ENCODE results near the gene ELL.

ELL gene

DNA sequence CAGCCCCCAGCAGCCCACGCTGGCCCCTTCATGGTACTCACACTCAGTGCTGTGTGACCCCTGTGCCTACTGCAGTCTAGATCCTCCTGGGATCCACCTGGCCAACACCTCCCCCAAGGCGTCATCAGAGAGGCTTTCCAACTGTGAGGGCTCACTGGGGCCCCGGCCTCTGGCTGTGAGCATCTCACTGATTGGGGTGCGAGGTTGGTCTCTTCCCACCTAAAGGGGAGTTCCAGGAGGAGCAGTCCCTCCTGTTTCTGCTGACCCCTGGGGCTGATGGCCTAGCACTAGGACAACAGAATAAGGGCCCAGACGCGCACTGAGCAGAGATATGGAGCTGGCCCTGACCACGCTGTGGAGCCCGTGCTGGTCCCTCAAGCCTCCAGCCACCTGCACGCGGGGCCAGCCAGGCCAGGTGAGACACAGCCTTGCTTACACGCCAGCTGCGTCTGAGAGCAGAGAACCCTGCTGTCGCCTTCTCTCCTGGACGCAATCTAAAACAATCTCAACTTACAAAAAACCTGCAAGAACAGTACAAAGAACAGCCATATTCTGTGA, 32.2 kb downstream of the ELL start:
- H3K4me3 ChIP-seq (ENCODE audit: insufficient read depth in 1 of 2, low read depth in 1 of 2, low read length in 2 of 2) = no peak overlapping the region
- no peak overlapping the region for H3K9ac ChIP-seq (ENCODE audit: low read length)
- H3K23ac ChIP-seq (ENCODE audit: low read length in 2 of 2) = no peak overlapping the region
- H3K14ac ChIP-seq (ENCODE audit: low read length in 2 of 2) = no peak overlapping the region
- no peak overlapping the region for H3K27ac ChIP-seq (ENCODE audit: low read length, poor library complexity, severe bottlenecking)
- H3K4ac ChIP-seq (ENCODE audit: low read depth in 1 of 2, low read length in 2 of 2) = peak overlapping the region in 1 of 2 experiments; percentile 24
- H3K18ac ChIP-seq (ENCODE audit: low read depth in 1 of 2, low read length in 2 of 2) = no peak overlapping the region
- no peaks in the 10 kb centered on the region for H3K9me3 ChIP-seq (ENCODE audit: control insufficient read depth, low read length)
- peaks cover 54% of the 10 kb centered on the region for H3K79me1 ChIP-seq (replicated peaks; ENCODE audit: low read length, poor library complexity, severe bottlenecking)
- WGBS = 93% methylated on average over 14 of the region's 14 CpGs
- no peak overlapping the region for H2BK15ac ChIP-seq (ENCODE audit: low read depth, poor library complexity, severe bottlenecking)
- H3K27me3 ChIP-seq (ENCODE audit: control insufficient read depth in 1 of 2, insufficient read depth in 1 of 2, low read length in 2 of 2) = no peaks in the 10 kb centered on the region
- H2AFZ ChIP-seq (ENCODE audit: low read depth, low read length) = no peak overlapping the region
- H2BK12ac ChIP-seq (ENCODE audit: low read length in 2 of 2) = no peak overlapping the region
- no peak overlapping the region for H2BK120ac ChIP-seq (ENCODE audit: low read depth, low read length)
- no peak overlapping the region for H4K91ac ChIP-seq (ENCODE audit: low read length)
- peaks cover 0 to 26% of the 10 kb centered on the region in 2 experiments for H3K36me3 ChIP-seq (ENCODE audit: control insufficient read depth in 1 of 2, insufficient read depth in 2 of 2, low read depth in 1 of 2, low read length in 2 of 2)
- no peak overlapping the region for H4K8ac ChIP-seq (ENCODE audit: low read length)
- H2BK5ac ChIP-seq (ENCODE audit: low read depth, low read length, poor library complexity, severe bottlenecking) = no peak overlapping the region
- DNase-seq = no peak
- peaks cover 51% of the 10 kb centered on the region for H3K4me1 ChIP-seq (ENCODE audit: control insufficient read depth, insufficient read depth, low read depth, low read length)
- H3K4me2 ChIP-seq (ENCODE audit: low read length, poor library complexity, severe bottlenecking) = no peak overlapping the region
- H2AK5ac ChIP-seq (ENCODE audit: low read length, severe bottlenecking) = no peak overlapping the region

DNA sequence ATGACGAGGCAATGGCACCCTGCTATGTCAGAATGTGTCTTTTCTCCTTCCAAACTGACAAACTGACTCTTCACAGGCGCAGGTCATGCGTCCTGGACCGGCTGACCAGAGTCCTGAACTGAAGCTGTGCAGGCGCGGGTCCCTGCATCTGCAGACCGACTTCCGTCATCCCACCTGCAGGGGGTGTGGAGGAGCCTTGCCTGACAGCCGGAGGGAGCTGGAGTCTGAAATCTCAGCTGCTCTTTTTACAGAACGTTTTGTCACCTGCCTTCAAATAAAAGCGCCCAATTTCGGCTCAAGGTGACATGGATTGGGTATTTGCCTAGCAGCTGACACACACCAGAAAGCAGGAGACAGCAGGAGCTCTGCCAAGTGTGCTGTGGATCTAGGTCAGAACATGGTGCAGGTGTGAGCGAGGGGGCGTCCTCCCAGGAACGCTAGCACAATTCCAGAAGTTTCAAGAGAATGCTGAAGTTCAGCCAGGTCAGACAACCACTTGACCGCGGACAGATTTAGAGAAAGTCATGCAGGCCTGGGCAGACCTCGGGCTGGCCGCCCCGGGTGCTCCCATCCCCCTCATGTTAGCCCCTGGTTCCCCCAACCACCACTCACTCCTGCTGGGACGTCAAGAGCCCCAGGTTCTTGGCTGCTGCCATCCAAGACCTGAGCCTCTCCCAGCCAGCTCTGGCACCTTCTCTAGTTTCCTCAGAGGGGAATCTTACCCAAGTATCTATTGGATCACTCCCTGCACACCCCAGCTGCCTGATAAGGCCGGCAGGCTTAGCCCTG, 32.8 kb downstream of the ELL start:
- Histone ChIP-seq H3K4me1 (ENCODE audit: control insufficient read depth, insufficient read depth, low read depth, low read length) (peaks cover 48% of the 10 kb centered on the region), H4K91ac (ENCODE audit: low read length) (no peak overlapping the region), H2AK5ac (ENCODE audit: low read length, severe bottlenecking) (no peak overlapping the region), H3K4me3 (ENCODE audit: insufficient read depth in 1 of 2, low read depth in 1 of 2, low read length in 2 of 2) (no peak overlapping the region), H2BK12ac (ENCODE audit: low read length in 2 of 2) (no peak overlapping the region), H2BK15ac (ENCODE audit: low read depth, poor library complexity, severe bottlenecking) (no peak overlapping the region), H3K79me1 (replicated peaks; ENCODE audit: low read length, poor library complexity, severe bottlenecking) (peaks cover 51% of the 10 kb centered on the region), H3K27me3 (ENCODE audit: control insufficient read depth in 1 of 2, insufficient read depth in 1 of 2, low read length in 2 of 2) (no peaks in the 10 kb centered on the region), H2AFZ (ENCODE audit: low read depth, low read length) (no peak overlapping the region), H3K9me3 (ENCODE audit: control insufficient read depth, low read length) (no peaks in the 10 kb centered on the region), H3K4me2 (ENCODE audit: low read length, poor library complexity, severe bottlenecking) (no peak overlapping the region), H3K18ac (ENCODE audit: low read depth in 1 of 2, low read length in 2 of 2) (no peak overlapping the region), H2BK120ac (ENCODE audit: low read depth, low read length) (no peak overlapping the region), H3K36me3 (ENCODE audit: control insufficient read depth in 1 of 2, insufficient read depth in 2 of 2, low read depth in 1 of 2, low read length in 2 of 2) (peaks cover 0 to 26% of the 10 kb centered on the region in 2 experiments), H3K9ac (ENCODE audit: low read length) (no peak overlapping the region), H3K4ac (ENCODE audit: low read depth in 1 of 2, low read length in 2 of 2) (no peak overlapping the region), H3K14ac (ENCODE audit: low read length in 2 of 2) (no peak overlapping the region), H4K8ac (ENCODE audit: low read length) (no peak overlapping the region), H3K23ac (ENCODE audit: low read length in 2 of 2) (no peak overlapping the region), H2BK5ac (ENCODE audit: low read depth, low read length, poor library complexity, severe bottlenecking) (no peak overlapping the region), H3K27ac (ENCODE audit: low read length, poor library complexity, severe bottlenecking) (no peak overlapping the region)
- WGBS = 64% methylated on average over 22 of the region's 22 CpGs
- peak; percentile 48 for DNase-seq

DNA sequence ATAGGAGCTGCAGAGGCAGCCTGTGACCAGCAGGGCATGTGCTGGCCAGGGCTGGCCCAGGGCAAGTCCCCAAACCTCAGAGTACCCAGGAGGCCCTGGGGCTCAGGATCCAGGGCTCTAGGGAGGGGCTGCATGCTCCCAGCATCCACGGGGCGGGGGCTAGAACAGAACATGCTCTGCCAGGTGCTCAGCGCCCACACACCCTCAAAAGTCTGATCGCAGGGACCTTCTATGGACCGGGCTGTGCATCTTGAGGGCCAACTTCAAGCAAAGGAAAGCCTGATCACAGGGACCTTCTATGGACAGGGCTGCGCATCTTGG, 33.5 kb downstream of the ELL start:
- WGBS = 97% methylated on average over 6 of the region's 6 CpGs
- no peak overlapping the region for H3K27ac ChIP-seq (ENCODE audit: low read length, poor library complexity, severe bottlenecking)

DNA sequence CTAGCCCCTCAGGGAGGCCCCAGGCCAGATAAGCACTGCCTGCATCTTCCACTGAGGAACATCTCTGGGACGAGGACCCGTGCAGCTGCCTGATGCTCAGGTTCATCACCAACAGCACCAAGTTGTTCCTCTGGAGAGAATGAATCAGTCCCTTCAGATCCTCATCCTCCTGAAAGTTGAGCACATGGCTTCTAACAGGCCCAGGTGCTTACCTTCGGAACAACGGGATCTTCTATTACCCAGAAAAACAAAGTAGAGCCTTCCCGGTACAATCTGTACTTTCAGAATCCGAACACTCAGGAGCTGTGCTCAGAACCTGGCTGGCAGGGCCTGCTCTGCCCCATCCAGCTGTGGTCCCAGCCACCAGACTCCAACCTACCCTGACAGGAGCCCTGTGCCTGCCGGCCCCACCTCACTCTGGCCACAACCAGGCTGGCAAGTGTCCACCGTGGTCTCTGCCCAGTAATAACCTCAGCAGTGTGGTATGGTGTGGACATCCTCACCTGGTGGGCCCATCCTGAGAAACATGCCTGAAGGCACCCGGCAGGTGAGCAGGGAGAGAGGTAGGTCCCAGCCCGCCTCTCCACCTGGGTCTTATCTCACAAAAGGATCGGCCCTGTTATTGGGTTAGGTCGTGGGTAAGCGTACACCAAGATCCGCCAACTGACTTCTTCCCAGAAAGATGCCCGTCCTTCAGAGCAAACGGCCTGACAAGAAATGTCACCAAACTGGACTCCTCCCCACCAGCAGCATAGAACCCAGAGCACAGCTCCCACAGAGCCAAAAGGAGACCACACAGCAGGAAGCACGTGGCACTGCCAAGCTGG, 34.1 kb downstream of the ELL start:
- no peak overlapping the region for H2BK120ac ChIP-seq (ENCODE audit: low read depth, low read length)
- no peaks in the 10 kb centered on the region for H3K9me3 ChIP-seq (ENCODE audit: control insufficient read depth, low read length)
- peaks cover 54% of the 10 kb centered on the region for H3K4me1 ChIP-seq (ENCODE audit: control insufficient read depth, insufficient read depth, low read depth, low read length)
- H3K27ac ChIP-seq (ENCODE audit: low read length, poor library complexity, severe bottlenecking) = no peak overlapping the region
- peak overlapping the region; percentile 19 for H4K8ac ChIP-seq (ENCODE audit: low read length)
- H3K79me1 ChIP-seq (replicated peaks; ENCODE audit: low read length, poor library complexity, severe bottlenecking) = peaks cover 50% of the 10 kb centered on the region
- no peak overlapping the region for H3K4ac ChIP-seq (ENCODE audit: low read depth in 1 of 2, low read length in 2 of 2)
- peak overlapping the region; percentile 17 for H2BK15ac ChIP-seq (ENCODE audit: low read depth, poor library complexity, severe bottlenecking)
- no peak overlapping the region for H3K4me2 ChIP-seq (ENCODE audit: low read length, poor library complexity, severe bottlenecking)
- peaks cover 0 to 20% of the 10 kb centered on the region in 2 experiments for H3K36me3 ChIP-seq (ENCODE audit: control insufficient read depth in 1 of 2, insufficient read depth in 2 of 2, low read depth in 1 of 2, low read length in 2 of 2)
- H2BK12ac ChIP-seq (ENCODE audit: low read length in 2 of 2) = no peak overlapping the region
- no peak overlapping the region for H2AK5ac ChIP-seq (ENCODE audit: low read length, severe bottlenecking)
- H3K18ac ChIP-seq (ENCODE audit: low read depth in 1 of 2, low read length in 2 of 2) = no peak overlapping the region
- H4K91ac ChIP-seq (ENCODE audit: low read length) = peak overlapping the region; percentile 6
- no peak overlapping the region for H3K23ac ChIP-seq (ENCODE audit: low read length in 2 of 2)
- no peak for DNase-seq
- WGBS = 95% methylated on average over 17 of the region's 17 CpGs
- H2AFZ ChIP-seq (ENCODE audit: low read depth, low read length) = no peak overlapping the region
- H3K14ac ChIP-seq (ENCODE audit: low read length in 2 of 2) = no peak overlapping the region
- H2BK5ac ChIP-seq (ENCODE audit: low read depth, low read length, poor library complexity, severe bottlenecking) = no peak overlapping the region
- no peak overlapping the region for H3K9ac ChIP-seq (ENCODE audit: low read length)
- no peaks in the 10 kb centered on the region for H3K27me3 ChIP-seq (ENCODE audit: control insufficient read depth in 1 of 2, insufficient read depth in 1 of 2, low read length in 2 of 2)
- no peak overlapping the region for H3K4me3 ChIP-seq (ENCODE audit: insufficient read depth in 1 of 2, low read depth in 1 of 2, low read length in 2 of 2)

More for the DNA sequence above, 33.5 kb downstream of the ELL start:
- no peak overlapping the region for H4K8ac ChIP-seq (ENCODE audit: low read length)
- H3K9ac ChIP-seq (ENCODE audit: low read length) = no peak overlapping the region
- H3K79me1 ChIP-seq (replicated peaks; ENCODE audit: low read length, poor library complexity, severe bottlenecking) = peaks cover 50% of the 10 kb centered on the region
- no peak overlapping the region for H3K4me2 ChIP-seq (ENCODE audit: low read length, poor library complexity, severe bottlenecking)
- H3K9me3 ChIP-seq (ENCODE audit: control insufficient read depth, low read length) = no peaks in the 10 kb centered on the region
- no peak overlapping the region for H2BK15ac ChIP-seq (ENCODE audit: low read depth, poor library complexity, severe bottlenecking)
- H3K27me3 ChIP-seq (ENCODE audit: control insufficient read depth in 1 of 2, insufficient read depth in 1 of 2, low read length in 2 of 2) = no peaks in the 10 kb centered on the region
- H2BK12ac ChIP-seq (ENCODE audit: low read length in 2 of 2) = no peak overlapping the region
- no peak overlapping the region for H4K91ac ChIP-seq (ENCODE audit: low read length)
- H3K4me1 ChIP-seq (ENCODE audit: control insufficient read depth, insufficient read depth, low read depth, low read length) = peaks cover 49% of the 10 kb centered on the region
- H3K36me3 ChIP-seq (ENCODE audit: control insufficient read depth in 1 of 2, insufficient read depth in 2 of 2, low read depth in 1 of 2, low read length in 2 of 2) = peaks cover 0 to 23% of the 10 kb centered on the region in 2 experiments
- no peak overlapping the region for H3K23ac ChIP-seq (ENCODE audit: low read length in 2 of 2)
- DNase-seq = no peak
- H2BK120ac ChIP-seq (ENCODE audit: low read depth, low read length) = no peak overlapping the region
- H3K14ac ChIP-seq (ENCODE audit: low read length in 2 of 2) = no peak overlapping the region
- H3K4me3 ChIP-seq (ENCODE audit: insufficient read depth in 1 of 2, low read depth in 1 of 2, low read length in 2 of 2) = no peak overlapping the region
- no peak overlapping the region for H2AK5ac ChIP-seq (ENCODE audit: low read length, severe bottlenecking)
- no peak overlapping the region for H3K18ac ChIP-seq (ENCODE audit: low read depth in 1 of 2, low read length in 2 of 2)
- H3K4ac ChIP-seq (ENCODE audit: low read depth in 1 of 2, low read length in 2 of 2) = no peak overlapping the region
- no peak overlapping the region for H2AFZ ChIP-seq (ENCODE audit: low read depth, low read length)
- no peak overlapping the region for H2BK5ac ChIP-seq (ENCODE audit: low read depth, low read length, poor library complexity, severe bottlenecking)
